HEK293 (cell line): ENCODE measurements around the gene SPECC1.

Experiments
- CTCF ChIP-seq: fragments of 450-650 bp; formaldehyde crosslinking; IDR thresholded peaks from 2 replicates; pipeline ENCODE4 v1.5.1; 2016; ENCODE audit warnings: missing biosample characterization, missing genetic modification characterization
- IKZF3 ChIP-seq: fragments of 450-650 bp; IDR thresholded peaks from 2 replicates; pipeline ENCODE4 v1.5.0; 2018; ENCODE audit warnings: missing biosample characterization, mild to moderate bottlenecking, missing genetic modification characterization, moderate library complexity
- PATZ1 ChIP-seq: fragments of 450-650 bp; formaldehyde crosslinking; IDR thresholded peaks from 2 replicates; pipeline ENCODE4 v1.5.1; 2016; ENCODE audit warnings: missing biosample characterization, missing genetic modification characterization
- SP7 ChIP-seq: fragments of 450-650 bp; formaldehyde crosslinking; IDR thresholded peaks from 2 replicates; pipeline ENCODE4 v1.5.1; 2016; ENCODE audit warnings: missing biosample characterization, missing genetic modification characterization
- TCF7L2 ChIP-seq: IDR thresholded peaks from 2 replicates; pipeline ENCODE4 v1.6.1; 2011; ENCODE audit warnings: low read depth, mild to moderate bottlenecking, inconsistent platforms, low read length, moderate library complexity, borderline replicate concordance
- ZNF184 ChIP-seq: fragments of 450-650 bp; IDR thresholded peaks from 2 replicates; pipeline ENCODE4 v1.5.1; 2018; ENCODE audit warnings: missing biosample characterization, mild to moderate bottlenecking, missing genetic modification characterization
- ZNF521 ChIP-seq: fragments of 450-650 bp; formaldehyde crosslinking; IDR thresholded peaks from 2 replicates; pipeline ENCODE4 v1.5.1; 2017; ENCODE audit warnings: missing biosample characterization, mild to moderate bottlenecking, missing genetic modification characterization
- ZNF785 ChIP-seq: fragments of 450-650 bp; formaldehyde crosslinking; IDR thresholded peaks from 2 replicates; pipeline ENCODE4 v1.5.1; 2016; ENCODE audit warnings: missing biosample characterization, missing genetic modification characterization
- TF ChIP-seq, protein P1 (sequence below): fragments of 450-650 bp; formaldehyde crosslinking; conservative IDR thresholded peaks from 2 replicates; pipeline ENCODE4 v1.5.1; 2016; ENCODE audit warnings: low read depth, missing biosample characterization, missing genetic modification characterization
- TF ChIP-seq, protein P2 (sequence below): fragments of 450-650 bp; formaldehyde crosslinking; IDR thresholded peaks from 2 replicates; pipeline ENCODE4 v1.5.1; 2016; ENCODE audit warnings: missing biosample characterization, missing genetic modification characterization

DNA sequence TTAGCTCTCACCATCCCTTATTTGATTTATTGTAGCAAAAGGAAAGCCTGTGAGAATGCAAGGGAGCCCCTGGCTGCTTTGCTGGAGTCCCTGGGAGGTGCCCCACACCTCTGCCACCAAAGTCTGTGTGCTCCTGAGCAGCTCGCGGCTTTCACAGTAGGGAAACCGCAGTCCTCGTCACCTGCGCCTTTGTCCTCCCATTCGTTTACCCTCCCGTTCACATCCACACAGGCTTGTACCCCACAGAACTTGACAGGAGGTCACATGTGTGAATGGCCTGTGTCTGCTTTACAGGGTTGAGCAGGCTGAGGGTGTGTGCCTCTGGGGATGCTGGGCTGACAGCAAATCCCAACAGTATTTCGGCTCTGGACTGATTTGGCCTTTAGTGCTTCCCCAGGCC is 305.7 kb downstream of the SPECC1 start:
- TF ChIP-seq CTCF (tag by site-specific recombination) (no peak), ZNF184 (tag by site-specific recombination) (no peak), TCF7L2 (no peak), SP7 (tag by site-specific recombination) (no peak), IKZF3 (no peak), ZNF521 (no peak), PATZ1 (no peak), ZNF785 (tag by site-specific recombination) (no peak)
- TF ChIP-seq, protein P1, sequence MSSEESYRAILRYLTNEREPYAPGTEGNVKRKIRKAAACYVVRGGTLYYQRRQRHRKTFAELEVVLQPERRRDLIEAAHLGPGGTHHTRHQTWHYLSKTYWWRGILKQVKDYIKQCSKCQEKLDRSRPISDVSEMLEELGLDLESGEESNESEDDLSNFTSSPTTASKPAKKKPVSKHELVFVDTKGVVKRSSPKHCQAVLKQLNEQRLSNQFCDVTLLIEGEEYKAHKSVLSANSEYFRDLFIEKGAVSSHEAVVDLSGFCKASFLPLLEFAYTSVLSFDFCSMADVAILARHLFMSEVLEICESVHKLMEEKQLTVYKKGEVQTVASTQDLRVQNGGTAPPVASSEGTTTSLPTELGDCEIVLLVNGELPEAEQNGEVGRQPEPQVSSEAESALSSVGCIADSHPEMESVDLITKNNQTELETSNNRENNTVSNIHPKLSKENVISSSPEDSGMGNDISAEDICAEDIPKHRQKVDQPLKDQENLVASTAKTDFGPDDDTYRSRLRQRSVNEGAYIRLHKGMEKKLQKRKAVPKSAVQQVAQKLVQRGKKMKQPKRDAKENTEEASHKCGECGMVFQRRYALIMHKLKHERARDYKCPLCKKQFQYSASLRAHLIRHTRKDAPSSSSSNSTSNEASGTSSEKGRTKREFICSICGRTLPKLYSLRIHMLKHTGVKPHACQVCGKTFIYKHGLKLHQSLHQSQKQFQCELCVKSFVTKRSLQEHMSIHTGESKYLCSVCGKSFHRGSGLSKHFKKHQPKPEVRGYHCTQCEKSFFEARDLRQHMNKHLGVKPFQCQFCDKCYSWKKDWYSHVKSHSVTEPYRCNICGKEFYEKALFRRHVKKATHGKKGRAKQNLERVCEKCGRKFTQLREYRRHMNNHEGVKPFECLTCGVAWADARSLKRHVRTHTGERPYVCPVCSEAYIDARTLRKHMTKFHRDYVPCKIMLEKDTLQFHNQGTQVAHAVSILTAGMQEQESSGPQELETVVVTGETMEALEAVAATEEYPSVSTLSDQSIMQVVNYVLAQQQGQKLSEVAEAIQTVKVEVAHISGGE (tag by site-specific recombination): no peak
- TF ChIP-seq, protein P2, sequence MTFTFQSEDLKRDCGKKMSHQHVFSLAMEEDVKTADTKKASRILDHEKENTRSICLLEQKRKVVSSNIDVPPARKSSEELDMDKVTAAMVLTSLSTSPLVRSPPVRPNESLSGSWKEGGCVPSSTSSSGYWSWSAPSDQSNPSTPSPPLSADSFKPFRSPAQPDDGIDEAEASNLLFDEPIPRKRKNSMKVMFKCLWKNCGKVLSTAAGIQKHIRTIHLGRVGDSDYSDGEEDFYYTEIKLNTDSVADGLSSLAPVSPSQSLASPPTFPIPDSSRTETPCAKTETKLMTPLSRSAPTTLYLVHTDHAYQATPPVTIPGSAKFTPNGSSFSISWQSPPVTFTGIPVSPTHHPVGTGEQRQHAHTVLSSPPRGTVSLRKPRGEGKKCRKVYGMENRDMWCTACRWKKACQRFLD (tag by site-specific recombination): no peak
